SJCRH30 (cell line): ENCODE results near the gene ARHGAP26. TPM values are rescaled to one million over a fixed set of nuclear protein-coding genes. Genes with fewer than 3 reads are reported as not detected.

ENCODE experiments used
- DNase-seq, 2 experiments: peaks; one replicate each; pipeline ENCODE4 v3.0.0-alpha.2; 2015 to 2020
- H3K27ac ChIP-seq: fragments of 250-450 bp; sonication (Bioruptor Pico); 2 replicates; pipeline ENCODE4 v1.5.1; 2020; ENCODE audit warnings: mild to moderate bottlenecking, moderate library complexity
- H3K27me3 ChIP-seq: fragments of 250-450 bp; sonication (Bioruptor Pico); 2 replicates; pipeline ENCODE4 v1.5.1; 2020; ENCODE audit warnings: mild to moderate bottlenecking, moderate library complexity
- H3K36me3 ChIP-seq: fragments of 250-450 bp; sonication (Bioruptor Pico); 2 replicates; pipeline ENCODE4 v1.5.1; 2020; ENCODE audit warnings: mild to moderate bottlenecking, moderate library complexity
- H3K4me1 ChIP-seq: fragments of 250-450 bp; sonication (Bioruptor Pico); 2 replicates; pipeline ENCODE4 v1.5.1; 2020; ENCODE audit warnings: mild to moderate bottlenecking, moderate library complexity
- H3K4me3 ChIP-seq: fragments of 250-450 bp; sonication (Bioruptor Pico); 2 replicates; pipeline ENCODE4 v1.5.1; 2020; ENCODE audit warnings: mild to moderate bottlenecking, moderate library complexity
- H3K9me3 ChIP-seq: fragments of 250-450 bp; sonication (Bioruptor Pico); replicated peaks from 2 replicates; pipeline ENCODE4 v1.5.1; 2020; ENCODE audit warnings: mild to moderate bottlenecking, moderate library complexity
- total RNA-seq: library from RNA; depleted of rRNA; stranded (reverse); fragments of >200 nt; shearing (Covaris generic); gene quantifications from 2 replicates; pipeline ENCODE4 v1.2.3, GENCODE V29; 2014; rRNA removed

The ARHGAP26 gene
- total RNA-seq, result 16.9 and 18.8 TPM in 2 replicates

- Histone ChIP-seq H3K4me3 (peak within 1 kb of the TSS; percentile 66), H3K27ac (no peak within 1 kb of the TSS), H3K9me3 (no peaks in the 10 kb centered on the region), H3K27me3 (no peaks in the 10 kb centered on the region), H3K36me3 (no peaks in the 10 kb centered on the region), H3K4me1 (peaks cover 10% of the 10 kb centered on the region; the same call in 1 of the 2 replicates)
- peak; percentile 96 to 98 for DNase-seq
These were observed at the start of gene ARHGAP26 for GRCh38 chr5:142769793-142770649. Gene ARHGAP26, plus strand, starts transcription at chr5:142770377. Its CDS starts 385 bp downstream, at chr5:142770762.

- H3K4me3 ChIP-seq, result no peak overlapping the region
- no peaks in the 10 kb centered on the region for H3K27me3 ChIP-seq
- H3K9me3 ChIP-seq, result no peaks in the 10 kb centered on the region
- no peak for DNase-seq
- H3K4me1 ChIP-seq, result 0 out of 2 replicates have a peak, but pooled peaks cover 3% of the 10 kb centered on the region
- H3K27ac ChIP-seq, result no peak overlapping the region
- H3K36me3 ChIP-seq, result no peaks in the 10 kb centered on the region
These were observed 49.4 kb upstream of the ARHGAP26 start for GRCh38 chr5:142720641-142721271.

- Histone ChIP-seq H3K9me3 (no peaks in the 10 kb centered on the region), H3K36me3 (no peaks in the 10 kb centered on the region), H3K4me1 (peaks cover 11% of the 10 kb centered on the region), H3K4me3 (no peak overlapping the region), H3K27ac (no peak overlapping the region), H3K27me3 (no peaks in the 10 kb centered on the region)
- no peak for DNase-seq
These were observed 48.0 kb upstream of the ARHGAP26 start for GRCh38 chr5:142722146-142722545.

GRCh38 chr5:142722896-142723295 lies 47.3 kb upstream of the ARHGAP26 start:
- no peaks in the 10 kb centered on the region for H3K9me3 ChIP-seq

GRCh38 chr5:142724821-142725220 lies 45.4 kb upstream of the ARHGAP26 start:
- Histone ChIP-seq H3K4me1 (peaks cover 9% of the 10 kb centered on the region), H3K9me3 (no peaks in the 10 kb centered on the region), H3K27ac (no peak overlapping the region), H3K4me3 (no peak overlapping the region), H3K27me3 (no peaks in the 10 kb centered on the region), H3K36me3 (no peaks in the 10 kb centered on the region)
- no peak for DNase-seq

More at GRCh38 chr5:142722896-142723295, 47.3 kb upstream of the ARHGAP26 start:
- H3K27ac ChIP-seq, result no peak overlapping the region
- H3K4me3 ChIP-seq, result no peak overlapping the region
- no peaks in the 10 kb centered on the region for H3K36me3 ChIP-seq
- H3K4me1 ChIP-seq, result peaks cover 9% of the 10 kb centered on the region
- no peaks in the 10 kb centered on the region for H3K27me3 ChIP-seq
- DNase-seq, result no peak

- H3K27me3 ChIP-seq, result no peaks in the 10 kb centered on the region
- H3K9me3 ChIP-seq, result no peaks in the 10 kb centered on the region
- H3K27ac ChIP-seq, result peak overlapping the region; percentile 64
- no peaks in the 10 kb centered on the region for H3K36me3 ChIP-seq
- DNase-seq, result no peak
- H3K4me3 ChIP-seq, result no peak overlapping the region
- H3K4me1 ChIP-seq, result peaks cover 9% of the 10 kb centered on the region
These were observed 44.7 kb upstream of the ARHGAP26 start for GRCh38 chr5:142725231-142726187.

GRCh38 chr5:142726188-142726731 lies 43.9 kb upstream of the ARHGAP26 start:
- H3K9me3 ChIP-seq, result no peaks in the 10 kb centered on the region
- no peaks in the 10 kb centered on the region for H3K27me3 ChIP-seq
- peaks cover 9% of the 10 kb centered on the region for H3K4me1 ChIP-seq
- DNase-seq, result no peak
- no peak overlapping the region for H3K4me3 ChIP-seq
- peak overlapping the region; percentile 64 for H3K27ac ChIP-seq
- no peaks in the 10 kb centered on the region for H3K36me3 ChIP-seq

GRCh38 chr5:142727735-142728047 lies 42.5 kb upstream of the ARHGAP26 start:
- H3K4me3 ChIP-seq, result no peak overlapping the region
- H3K9me3 ChIP-seq, result no peaks in the 10 kb centered on the region
- H3K27me3 ChIP-seq, result no peaks in the 10 kb centered on the region
- DNase-seq, result no peak
- peaks cover 9% of the 10 kb centered on the region for H3K4me1 ChIP-seq
- no peak overlapping the region for H3K27ac ChIP-seq
- no peaks in the 10 kb centered on the region for H3K36me3 ChIP-seq

- H3K4me1 ChIP-seq, result peaks cover 17% of the 10 kb centered on the region
- H3K27ac ChIP-seq, result no peak overlapping the region
- H3K9me3 ChIP-seq, result no peaks in the 10 kb centered on the region
- no peaks in the 10 kb centered on the region for H3K36me3 ChIP-seq
- no peak overlapping the region for H3K4me3 ChIP-seq
- no peaks in the 10 kb centered on the region for H3K27me3 ChIP-seq
- no peak for DNase-seq
These were observed 34.6 kb upstream of the ARHGAP26 start for GRCh38 chr5:142735323-142736246.

- H3K27me3 ChIP-seq, result no peaks in the 10 kb centered on the region
- no peak overlapping the region for H3K4me3 ChIP-seq
- DNase-seq, result no peak
- no peak overlapping the region for H3K27ac ChIP-seq
- no peaks in the 10 kb centered on the region for H3K9me3 ChIP-seq
- no peaks in the 10 kb centered on the region for H3K36me3 ChIP-seq
- peaks cover 17% of the 10 kb centered on the region for H3K4me1 ChIP-seq
These were observed 33.9 kb upstream of the ARHGAP26 start for GRCh38 chr5:142736247-142736632.

GRCh38 chr5:142737179-142737578 lies 33.0 kb upstream of the ARHGAP26 start:
- Histone ChIP-seq H3K4me1 (peaks cover 17% of the 10 kb centered on the region), H3K27me3 (no peaks in the 10 kb centered on the region), H3K27ac (no peak overlapping the region), H3K9me3 (no peaks in the 10 kb centered on the region), H3K4me3 (no peak overlapping the region), H3K36me3 (no peaks in the 10 kb centered on the region)
- no peak for DNase-seq

GRCh38 chr5:142740474-142741242 lies 29.5 kb upstream of the ARHGAP26 start:
- Histone ChIP-seq H3K4me3 (no peak overlapping the region), H3K27ac (no peak overlapping the region), H3K27me3 (no peaks in the 10 kb centered on the region), H3K9me3 (no peaks in the 10 kb centered on the region), H3K36me3 (no peaks in the 10 kb centered on the region), H3K4me1 (peaks cover 8% of the 10 kb centered on the region)
- DNase-seq, result no peak
